Kidney (tissue), 14 donors: Measurements from ENCODE around the gene ATXN7L1. TPM values are rescaled to one million over a fixed set of nuclear protein-coding genes. Genes with fewer than 3 reads are reported as not detected.

Source experiments
- DNase-seq, 5 donors: peaks; one replicate each; pipeline ENCODE4 v3.0.0-alpha.2; 2013 to 2020
- FAIRE-seq: peaks from 2 replicates; lab custom pipeline; 2012; peaks lifted over from hg19 to GRCh38; lab: Jason Lieb, UNC
- H3K27ac ChIP-seq, 2 donors: one replicate each; pipeline ENCODE4 v1.7.0; 2013; ENCODE audit warnings: low read depth in 2 of 2, low read length in 2 of 2, inconsistent platforms in 1 of 2
- H3K27me3 ChIP-seq: one replicate; pipeline ENCODE4 v1.7.1; 2013; ENCODE audit warnings: low read length, inconsistent platforms; ENCODE audit not compliant: control insufficient read depth, insufficient read depth
- H3K36me3 ChIP-seq, 3 donors: one replicate each; pipeline versions ENCODE4 v1.7.0 to v1.7.1; 2013; ENCODE audit warnings: low read length in 3 of 3, control low read depth in 1 of 3, inconsistent platforms in 1 of 3; ENCODE audit not compliant: insufficient read depth in 3 of 3, control insufficient read depth in 2 of 3
- H3K4me1 ChIP-seq, 3 donors: one replicate each; pipeline versions ENCODE4 v1.7.0 to v1.7.1; 2013; ENCODE audit warnings: low read length in 3 of 3, inconsistent platforms in 1 of 3, low read depth in 1 of 3; ENCODE audit not compliant: control insufficient read depth in 2 of 3, insufficient read depth in 2 of 3
- H3K4me3 ChIP-seq, 3 donors: one replicate each; pipeline versions ENCODE4 v1.7.0 to v1.8.1; 2013; ENCODE audit warnings: low read length in 3 of 3, control low read depth in 1 of 3, inconsistent platforms in 1 of 3
- H3K9ac ChIP-seq, 3 donors: one replicate each; pipeline versions ENCODE4 v1.7.0 to v1.7.1; 2013; ENCODE audit warnings: low read length in 3 of 3, control low read depth in 1 of 3, inconsistent platforms in 1 of 3
- H3K9me3 ChIP-seq, 3 donors: one replicate each; pipeline versions ENCODE4 v1.7.0 to v1.7.1; 2013; ENCODE audit warnings: low read length in 3 of 3, control low read depth in 1 of 3, inconsistent platforms in 1 of 3; ENCODE audit not compliant: control insufficient read depth in 2 of 3, insufficient read depth in 1 of 3
- intact Hi-C: fragments of 100-400 bp; cut with DNase I; formaldehyde crosslinking; loops from one replicate; pipeline ENCODE4 v1.11.1; 2022
- polyA plus RNA-seq: library from polyadenylated mRNA; stranded (reverse); fragments of 350-450 nt; fragmentation: Illumina TruSeq; extraction: RNeasy Lipid Tissue Mini Kit (QIAGEN cat#74804); gene quantifications from one replicate; pipeline ENCODE4 v1.2.3, GENCODE V29; 2014; ENCODE audit warnings: low read depth, low replicate concordance; ENCODE audit not compliant: insufficient read depth
- total RNA-seq: library from RNA; stranded (reverse); fragmentation: NEBNext Ultra II Directional; extraction: Animal tissue kit (Norgen Biotek cat#: 25700); gene quantifications from one replicate; pipeline ENCODE4 v1.2.1, GENCODE V29; 2021
- TF ChIP-seq, protein P1 (sequence below): IDR thresholded peaks from 3 replicates; pipeline ENCODE4 v1.5.1; 2012; ENCODE audit warnings: mild to moderate bottlenecking, moderate library complexity, borderline replicate concordance; ENCODE audit not compliant: insufficient read depth; ENCODE audit errors: extremely low read depth
- donor health status: control.
- donor health status: control.
- donor health status: control.
- donor health status: control.
- donor health status: control.
- donor health status: DM: yes; HTN: yes; CAD: no.
- donor health status: Normal renal cell carcinoma (clear cell type).

Gene ATXN7L1
- total and polyA plus RNA-seq, 2 donors from 2014 or later, result 12.5 to 18.5 TPM

DNA sequence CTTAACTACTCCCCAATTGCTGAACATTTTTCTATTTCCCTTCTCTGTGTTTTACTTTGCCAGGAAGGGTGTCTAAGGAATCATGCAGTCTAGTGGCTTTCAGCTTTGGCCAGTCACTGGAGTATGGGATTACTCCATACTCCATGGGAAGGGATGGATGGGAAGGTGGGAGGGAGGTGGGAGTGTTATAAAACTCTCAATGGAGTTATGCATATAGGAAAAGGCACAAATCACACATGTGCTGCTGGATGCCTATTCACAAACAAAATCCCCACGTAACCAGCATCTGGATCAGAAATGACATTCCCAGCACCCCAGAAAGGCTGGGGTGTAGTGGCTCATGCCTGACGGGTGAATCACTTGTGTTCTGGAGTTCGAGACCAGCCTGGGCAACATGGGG lies 125.3 kb downstream of the ATXN7L1 start:
- Histone ChIP-seq H3K36me3 (peaks cover 0 to 2% (median 0%) of the 10 kb centered on the region in 3 donors), H3K9me3 (no peaks in the 10 kb centered on the region), H3K27ac (no peak overlapping the region), H3K4me1 (no peaks in the 10 kb centered on the region), H3K4me3 (no peak overlapping the region), H3K27me3 (no peaks in the 10 kb centered on the region), H3K9ac (no peak overlapping the region)
- DNase-seq (no peak), FAIRE-seq (no peak)
- intact Hi-C loops, result no loop called here
- TF ChIP-seq, protein P1, sequence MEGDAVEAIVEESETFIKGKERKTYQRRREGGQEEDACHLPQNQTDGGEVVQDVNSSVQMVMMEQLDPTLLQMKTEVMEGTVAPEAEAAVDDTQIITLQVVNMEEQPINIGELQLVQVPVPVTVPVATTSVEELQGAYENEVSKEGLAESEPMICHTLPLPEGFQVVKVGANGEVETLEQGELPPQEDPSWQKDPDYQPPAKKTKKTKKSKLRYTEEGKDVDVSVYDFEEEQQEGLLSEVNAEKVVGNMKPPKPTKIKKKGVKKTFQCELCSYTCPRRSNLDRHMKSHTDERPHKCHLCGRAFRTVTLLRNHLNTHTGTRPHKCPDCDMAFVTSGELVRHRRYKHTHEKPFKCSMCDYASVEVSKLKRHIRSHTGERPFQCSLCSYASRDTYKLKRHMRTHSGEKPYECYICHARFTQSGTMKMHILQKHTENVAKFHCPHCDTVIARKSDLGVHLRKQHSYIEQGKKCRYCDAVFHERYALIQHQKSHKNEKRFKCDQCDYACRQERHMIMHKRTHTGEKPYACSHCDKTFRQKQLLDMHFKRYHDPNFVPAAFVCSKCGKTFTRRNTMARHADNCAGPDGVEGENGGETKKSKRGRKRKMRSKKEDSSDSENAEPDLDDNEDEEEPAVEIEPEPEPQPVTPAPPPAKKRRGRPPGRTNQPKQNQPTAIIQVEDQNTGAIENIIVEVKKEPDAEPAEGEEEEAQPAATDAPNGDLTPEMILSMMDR, result no peak

GRCh38 chr7:105748701-105749100 lies 127.7 kb downstream of the ATXN7L1 start:
- Histone ChIP-seq H3K9me3 (no peaks in the 10 kb centered on the region), H3K4me1 (no peaks in the 10 kb centered on the region), H3K9ac (no peak overlapping the region), H3K4me3 (no peak overlapping the region), H3K27me3 (no peaks in the 10 kb centered on the region), H3K27ac (no peak overlapping the region), H3K36me3 (peaks cover 0 to 2% (median 0%) of the 10 kb centered on the region in 3 donors)
- FAIRE-seq (no peak), DNase-seq (no peak)
- TF ChIP-seq, protein P1, result no peak
- intact Hi-C loops, result no loop called here

DNA sequence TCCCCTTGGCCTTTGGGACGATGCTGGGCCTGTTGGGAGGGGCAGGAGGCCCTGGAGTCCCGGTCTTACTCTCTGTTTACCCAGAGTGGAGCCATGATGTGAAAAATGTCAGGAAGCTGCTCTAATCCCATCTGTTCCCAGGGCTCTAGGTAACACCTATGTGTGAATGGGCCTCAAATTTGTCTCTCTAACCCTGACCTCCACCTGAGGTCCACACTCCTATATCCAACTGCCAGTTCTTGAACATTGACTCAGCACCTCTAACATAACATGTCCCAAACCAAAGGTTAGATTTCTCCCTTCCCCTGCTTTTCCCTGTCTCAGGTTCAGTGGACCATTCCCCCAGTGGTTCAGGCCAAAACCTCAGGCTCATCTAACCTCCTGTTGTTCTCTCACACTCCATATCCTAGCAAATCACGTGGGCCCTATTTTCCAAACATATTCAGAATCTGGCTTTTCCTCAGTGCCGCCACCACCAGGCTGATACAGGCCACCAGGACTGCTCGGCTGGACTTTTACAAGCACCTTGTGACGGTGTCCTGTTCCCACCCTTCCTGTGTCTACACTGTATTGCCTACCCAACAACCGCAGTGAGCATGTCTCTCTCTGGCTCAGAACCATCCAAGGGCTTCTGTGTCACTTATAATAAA lies 130.6 kb downstream of the ATXN7L1 start:
- DNase-seq (no peak), FAIRE-seq (no peak)
- Histone ChIP-seq H3K27me3 (no peaks in the 10 kb centered on the region), H3K9ac (no peak overlapping the region), H3K4me1 (no peaks in the 10 kb centered on the region), H3K4me3 (no peak overlapping the region), H3K9me3 (no peaks in the 10 kb centered on the region), H3K27ac (no peak overlapping the region), H3K36me3 (peaks cover 0 to under 1% (median 0%) of the 10 kb centered on the region in 3 donors)
- intact Hi-C loops, result no loop called here
- TF ChIP-seq, protein P1, result no peak
